Aorta (tissue), 5 donors: ENCODE results near the gene CDC14A. TPM values are rescaled to one million over a fixed set of nuclear protein-coding genes. Genes with fewer than 3 reads are reported as not detected.

ENCODE experiments used
- ATAC-seq: fragments of 200-7000 bp; cut with Tn5 transposase; one replicate; pipeline ENCODE4 v1.9.1; 2022; ENCODE audit warnings: moderate library complexity; ENCODE audit not compliant: low FRiP score
- DNase-seq, 2 donors: peaks; one replicate each; pipeline ENCODE4 v3.0.0-alpha.2; 2020
- H3K27ac ChIP-seq, 2 donors: one replicate each; pipeline ENCODE4 v1.5.1; 2013; ENCODE audit warnings: low read length in 2 of 2, mild to moderate bottlenecking in 2 of 2, moderate library complexity in 2 of 2, control low read depth in 1 of 2, inconsistent platforms in 1 of 2, low read depth in 1 of 2
- H3K27me3 ChIP-seq, 2 donors: one replicate each; pipeline ENCODE4 v1.6.1; 2013; ENCODE audit warnings: control low read depth in 1 of 2, low read length in 1 of 2, mild to moderate bottlenecking in 1 of 2, moderate library complexity in 1 of 2; ENCODE audit not compliant: insufficient read depth in 2 of 2, control insufficient read depth in 1 of 2
- H3K36me3 ChIP-seq, 2 donors: one replicate each; pipeline ENCODE4 v1.6.1; 2013; ENCODE audit warnings: control low read depth in 1 of 2, low read length in 1 of 2, mild to moderate bottlenecking in 1 of 2; ENCODE audit not compliant: insufficient read depth in 2 of 2, control insufficient read depth in 1 of 2
- H3K4me1 ChIP-seq, 2 donors: one replicate each; pipeline ENCODE4 v1.6.1; 2013; ENCODE audit warnings: low read length in 2 of 2, control low read depth in 1 of 2, mild to moderate bottlenecking in 1 of 2, moderate library complexity in 1 of 2; ENCODE audit not compliant: insufficient read depth in 2 of 2, control insufficient read depth in 1 of 2
- H3K4me3 ChIP-seq, 2 donors: one replicate each; pipeline ENCODE4 v1.5.1; 2013; ENCODE audit warnings: low read length in 2 of 2, control low read depth in 1 of 2, mild to moderate bottlenecking in 1 of 2
- H3K9me3 ChIP-seq: one replicate; pipeline ENCODE4 v1.6.1; 2013; ENCODE audit warnings: mild to moderate bottlenecking, low read length; ENCODE audit not compliant: control insufficient read depth
- WGBS, 2 donors: extraction: QIAGEN DNeasy Blood & Tissue Kit; methylation state at CpG; one replicate each; pipeline ENCODE4 v1.1.7; 2013; 5-methylcytosine and 5-hydroxymethylcytosine counted together
- intact Hi-C, 2 donors: fragments of 100-400 bp; cut with DNase I; formaldehyde crosslinking; loops; one replicate each; pipeline versions ENCODE4 v1.14.2 to v1.15.0; 2022
- polyA plus RNA-seq, 2 donors: library from polyadenylated mRNA; stranded (reverse); fragments of 200-250 nt; gene quantifications; one replicate each; pipeline ENCODE4 v1.2.3, GENCODE V29; 2013
- total RNA-seq, 2 donors: library from RNA; stranded (reverse); fragmentation: NEBNext Ultra II Directional; extraction: Animal tissue kit (Norgen Biotek cat#: 25700); gene quantifications; one replicate each; pipeline ENCODE4 v1.2.1, GENCODE V29; 2021
- donor health status: healthy with polysubstance abuse.
- donor health status: Bipolar disorder and iron deficiency.
- donor health status: DM: no; HTN: no; CAD: no.
- donor health status: DM: no; HTN: no; CAD: no.
- donor health status: DM: yes; HTN: yes; CAD: no.

CDC14A gene
- total and polyA plus RNA-seq, 4 donors, result 0.88 to 14.0 (median 5.0) TPM

DNA sequence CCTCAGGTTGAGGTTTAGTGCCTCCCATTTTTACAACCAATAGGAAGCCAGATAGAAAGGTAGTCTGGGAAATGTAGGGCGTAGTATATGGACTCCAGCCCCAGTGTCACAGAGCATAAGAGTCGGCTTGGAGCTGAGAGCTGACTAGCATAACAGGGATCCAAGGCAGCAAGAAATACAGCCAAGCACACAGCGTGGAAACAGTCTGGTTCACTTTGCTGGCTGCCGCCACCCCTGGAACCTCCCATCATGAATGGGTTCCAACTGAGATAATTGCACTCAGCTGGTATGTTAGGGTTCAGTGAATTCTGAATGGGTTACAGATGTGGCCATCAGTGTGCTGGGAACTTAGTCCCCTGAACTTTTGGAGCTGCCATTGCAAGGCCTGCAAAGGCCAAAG lies 108.9 kb downstream of the CDC14A start:
- H3K9me3 ChIP-seq, result no peaks in the 10 kb centered on the region
- no peak overlapping the region for H3K27ac ChIP-seq
- H3K36me3 ChIP-seq, result no peaks in the 10 kb centered on the region
- 51 to 56% methylated on average over 4 of the region's 4 CpGs for WGBS, 2 donors
- H3K27me3 ChIP-seq, result no peaks in the 10 kb centered on the region
- intact Hi-C loops, result loop anchor here (5.0 to 10.0 kb wide), 4 partner anchors 76 to 646 kb away; partner anchors contain the start of gene GPR88 (in 1 of the 2)
- no peak overlapping the region for H3K4me3 ChIP-seq
- peak; percentile 71 for ATAC-seq
- H3K4me1 ChIP-seq, result no peaks in the 10 kb centered on the region
- no peak for DNase-seq

DNA sequence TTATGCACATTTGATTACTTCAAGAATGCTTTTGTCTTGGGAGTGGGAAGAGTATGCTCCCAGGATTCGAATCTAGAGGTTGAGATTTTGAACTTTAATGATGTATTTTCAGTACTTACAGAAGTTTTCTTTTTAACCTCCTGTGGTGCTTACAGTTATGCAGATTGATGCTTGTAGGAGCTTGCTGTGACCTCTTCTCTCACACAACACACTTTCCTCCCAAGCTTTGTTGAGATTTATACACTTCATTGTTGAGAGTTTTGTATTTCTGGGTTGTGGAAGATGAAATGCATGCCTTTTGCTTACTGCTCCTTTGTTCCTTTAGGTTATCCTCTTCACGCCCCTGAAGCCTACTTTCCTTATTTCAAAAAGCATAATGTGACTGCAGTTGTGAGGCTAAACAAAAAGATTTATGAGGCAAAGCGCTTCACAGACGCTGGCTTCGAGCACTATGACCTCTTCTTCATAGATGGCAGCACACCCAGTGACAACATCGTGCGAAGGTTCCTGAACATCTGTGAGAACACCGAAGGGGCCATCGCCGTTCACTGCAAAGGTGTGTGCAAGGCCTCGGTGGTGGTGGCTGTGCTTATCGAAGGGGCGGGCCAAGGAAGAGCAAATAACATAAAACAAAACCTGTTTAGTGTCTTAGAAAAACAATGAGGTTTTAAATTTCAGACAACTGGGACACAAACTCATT lies 110.2 kb downstream of the CDC14A start:
- H3K36me3 ChIP-seq, result no peaks in the 10 kb centered on the region
- no peak for ATAC-seq
- DNase-seq, result no peak
- no peaks in the 10 kb centered on the region for H3K4me1 ChIP-seq
- no peak overlapping the region for H3K4me3 ChIP-seq
- WGBS, 2 donors, result 83 to 86% methylated on average over 13 of the region's 13 CpGs
- no peaks in the 10 kb centered on the region for H3K9me3 ChIP-seq
- intact Hi-C loops, result loop anchor here (2.0 to 10.0 kb wide), 5 partner anchors 75 to 648 kb away; partner anchors contain the start of gene GPR88 (in 1 of the 2)
- H3K27ac ChIP-seq, result no peak overlapping the region
- H3K27me3 ChIP-seq, result no peaks in the 10 kb centered on the region

DNA sequence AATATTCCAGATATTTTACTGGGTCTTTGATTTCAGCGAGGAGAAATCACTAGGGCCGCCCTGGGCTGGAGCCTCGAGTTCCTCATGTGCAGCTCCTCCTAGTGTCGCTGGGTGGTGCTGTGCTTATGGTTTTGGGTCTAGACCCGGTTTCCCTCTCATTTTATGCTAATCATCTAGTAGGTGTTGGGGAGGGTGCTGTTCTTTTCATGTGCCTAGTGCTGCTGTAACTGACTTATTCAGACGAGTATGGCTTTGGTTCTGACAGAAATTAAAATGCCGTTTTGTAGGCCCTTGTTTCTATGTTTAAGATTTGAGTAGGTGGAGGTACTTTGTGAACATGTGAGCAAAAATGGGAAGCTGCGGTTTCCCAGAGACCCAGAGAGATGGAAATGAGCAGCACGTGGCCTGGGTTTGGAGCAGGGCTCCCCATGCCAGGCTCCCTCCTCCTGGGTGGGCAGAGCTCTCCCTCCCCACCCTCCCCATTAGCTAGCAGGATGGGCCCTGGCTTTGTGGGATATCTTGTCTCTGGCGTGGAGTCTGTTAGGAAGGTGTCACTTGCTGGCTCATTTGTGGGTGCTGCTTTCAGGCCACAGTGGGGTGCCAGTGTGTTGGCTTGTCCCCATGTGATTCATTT lies 111.6 kb downstream of the CDC14A start:
- peak; percentile 84 for ATAC-seq
- intact Hi-C loops, result loop anchor here (2.0 to 10.0 kb wide), 5 partner anchors 73 to 649 kb away; partner anchors contain the start of gene GPR88 (in 1 of the 2)
- Histone ChIP-seq H3K27ac (no peak overlapping the region), H3K4me1 (no peaks in the 10 kb centered on the region), H3K9me3 (no peaks in the 10 kb centered on the region), H3K27me3 (no peaks in the 10 kb centered on the region), H3K4me3 (no peak overlapping the region), H3K36me3 (no peaks in the 10 kb centered on the region)
- peak; percentile 72 to 78 for DNase-seq
- WGBS, 2 donors, result 22 to 23% methylated on average over 10 of the region's 10 CpGs

DNA sequence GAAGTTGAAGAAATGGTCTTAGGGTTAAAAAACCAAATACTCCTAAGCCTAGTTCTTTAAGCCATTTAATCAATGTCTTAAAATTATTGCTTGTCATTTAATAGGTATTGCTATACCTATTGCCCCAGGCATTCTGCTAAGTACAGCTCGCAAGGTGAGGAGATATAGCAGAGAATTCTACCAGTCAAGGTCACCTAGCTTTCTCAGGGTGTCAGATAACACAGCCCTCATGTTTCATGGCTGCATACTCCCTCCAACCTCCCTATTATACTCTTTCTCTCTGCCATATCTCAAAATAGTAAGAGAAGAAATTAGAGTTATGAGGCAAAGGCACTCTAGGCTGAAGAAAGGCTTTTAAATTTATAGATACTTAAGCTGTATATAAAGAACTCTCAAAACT lies 117.3 kb downstream of the CDC14A start:
- no peak for ATAC-seq
- Histone ChIP-seq H3K4me3 (no peak overlapping the region), H3K4me1 (no peaks in the 10 kb centered on the region), H3K27ac (no peak overlapping the region), H3K9me3 (no peaks in the 10 kb centered on the region), H3K27me3 (no peaks in the 10 kb centered on the region), H3K36me3 (no peaks in the 10 kb centered on the region)
- WGBS, 2 donors, result 93 to 99% methylated on average over 1 of the region's 1 CpG
- no peak for DNase-seq
- intact Hi-C loops, result loop anchor here in 1 of 2 donors (10.0 kb wide), 1 partner anchor 655 kb away; no protein-coding TSS in a partner anchor

DNA sequence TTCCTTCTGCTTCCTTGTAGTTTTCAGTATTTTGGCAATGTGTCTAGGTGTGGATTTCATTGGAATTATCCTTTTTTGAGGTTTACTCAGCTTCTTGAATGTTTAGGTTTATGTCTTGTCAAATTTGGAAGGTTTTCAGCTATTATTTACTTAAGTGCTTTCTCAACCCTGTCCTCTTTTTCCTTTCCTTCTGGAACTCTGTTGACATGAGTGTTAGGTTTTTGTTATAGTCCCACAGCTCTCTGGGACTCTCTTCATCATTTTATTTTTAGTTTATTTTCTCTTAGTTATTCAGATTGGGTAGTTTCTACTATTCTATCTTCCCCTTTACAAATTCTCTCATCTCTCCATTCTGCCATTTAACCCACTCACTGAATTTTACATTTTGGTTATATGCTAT lies 122.5 kb downstream of the CDC14A start:
- Histone ChIP-seq H3K9me3 (no peaks in the 10 kb centered on the region), H3K27me3 (no peaks in the 10 kb centered on the region), H3K4me3 (no peak overlapping the region), H3K4me1 (no peaks in the 10 kb centered on the region), H3K27ac (no peak overlapping the region), H3K36me3 (no peaks in the 10 kb centered on the region)
- intact Hi-C loops, result no loop called here
- no peak for DNase-seq
- ATAC-seq, result no peak

DNA sequence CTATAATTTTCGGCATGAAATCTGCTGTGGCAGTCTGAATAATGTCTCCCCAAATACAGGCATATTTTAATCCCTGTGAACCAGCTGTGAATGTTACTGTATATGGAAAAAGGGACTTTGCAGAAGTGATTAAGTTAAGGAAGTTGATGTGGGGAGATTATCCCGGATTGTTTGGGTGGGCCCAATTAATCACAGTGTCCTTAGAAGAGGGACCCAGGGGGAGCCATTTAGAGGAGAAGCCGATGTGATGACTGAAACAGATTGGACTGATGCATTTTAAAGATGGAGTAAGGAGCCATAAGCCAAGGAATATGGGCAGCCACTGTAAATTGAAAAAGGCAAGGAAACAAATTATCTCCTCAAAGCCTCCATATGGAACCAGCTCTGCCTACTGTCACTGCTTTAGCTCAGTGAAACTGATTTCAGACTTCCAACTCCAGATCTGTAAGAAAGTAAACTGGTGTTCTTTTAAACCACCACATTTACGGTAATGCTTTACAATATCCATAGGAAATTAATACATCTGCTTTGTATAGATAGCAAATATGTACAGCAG lies 124.5 kb downstream of the CDC14A start:
- H3K36me3 ChIP-seq, result no peaks in the 10 kb centered on the region
- H3K4me3 ChIP-seq, result no peak overlapping the region
- H3K4me1 ChIP-seq, result no peaks in the 10 kb centered on the region
- ATAC-seq (no peak), DNase-seq (no peak)
- intact Hi-C loops, result no loop called here
- H3K9me3 ChIP-seq, result no peaks in the 10 kb centered on the region
- H3K27ac ChIP-seq, result no peak overlapping the region
- 93% methylated on average over 4 of the region's 4 CpGs for WGBS, 2 donors
- no peaks in the 10 kb centered on the region for H3K27me3 ChIP-seq

DNA sequence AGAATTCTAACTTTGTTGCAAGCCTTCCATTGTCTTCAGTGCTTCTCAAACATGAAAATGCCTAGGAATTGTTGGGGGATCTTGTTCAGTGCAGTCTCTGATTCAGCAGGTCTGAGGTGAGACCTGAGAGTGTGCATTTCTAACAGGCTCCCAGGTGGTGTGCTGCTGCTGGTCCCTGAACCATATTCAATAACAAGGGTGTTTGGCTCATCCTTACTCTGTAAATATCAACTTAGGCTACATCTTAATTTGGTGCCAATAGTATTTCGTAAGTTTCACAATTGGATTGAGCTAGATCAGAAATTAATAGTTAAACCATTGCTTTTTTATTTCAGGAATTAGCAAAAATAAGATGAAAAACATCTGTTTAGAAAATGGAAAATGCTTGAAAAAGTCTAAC lies 126.5 kb downstream of the CDC14A start:
- Histone ChIP-seq H3K4me3 (no peak overlapping the region), H3K27ac (no peak overlapping the region), H3K27me3 (no peaks in the 10 kb centered on the region), H3K9me3 (no peaks in the 10 kb centered on the region), H3K4me1 (no peaks in the 10 kb centered on the region), H3K36me3 (no peaks in the 10 kb centered on the region)
- ATAC-seq (no peak), DNase-seq (no peak)
- WGBS, 2 donors, result 94 to 98% methylated on average over 1 of the region's 1 CpG
- intact Hi-C loops, result no loop called here

DNA sequence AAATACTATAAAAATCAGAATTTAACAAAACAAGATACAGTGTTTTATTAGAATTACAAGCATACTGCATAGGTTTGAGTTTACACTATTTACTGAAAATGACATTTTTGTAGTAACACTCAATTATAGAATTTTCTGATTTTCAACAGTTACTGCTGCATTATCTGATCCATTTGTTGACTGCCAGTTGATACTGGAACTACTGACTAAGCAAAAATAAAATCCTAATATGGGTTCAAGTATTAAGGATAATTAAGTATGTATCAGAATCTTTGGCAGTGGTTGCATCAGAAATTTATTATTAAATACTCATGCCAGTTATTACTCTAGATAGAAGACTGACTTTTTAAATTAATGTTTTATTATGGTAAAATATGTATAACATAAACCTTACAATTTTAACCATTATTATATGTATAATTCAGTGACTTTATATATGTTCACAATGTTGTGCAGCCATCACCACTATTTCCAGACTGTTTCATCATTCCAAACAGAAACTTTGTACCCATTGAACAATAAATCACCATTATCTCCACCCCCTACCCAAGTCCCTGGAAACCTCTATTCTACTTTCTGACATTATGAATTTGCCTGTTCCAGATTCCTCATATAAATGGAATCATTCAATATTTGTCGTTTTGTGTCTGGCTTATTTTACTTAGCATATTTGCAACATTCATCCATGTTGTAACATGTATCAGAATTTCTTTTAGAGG lies 127.5 kb downstream of the CDC14A start:
- ATAC-seq (no peak), DNase-seq (no peak)
- no peaks in the 10 kb centered on the region for H3K27me3 ChIP-seq
- no peak overlapping the region for H3K4me3 ChIP-seq
- H3K9me3 ChIP-seq, result no peaks in the 10 kb centered on the region
- H3K36me3 ChIP-seq, result no peaks in the 10 kb centered on the region
- no peak overlapping the region for H3K27ac ChIP-seq
- intact Hi-C loops, result no loop called here
- WGBS, 2 donors, result 95% methylated on average over 1 of the region's 1 CpG
- no peaks in the 10 kb centered on the region for H3K4me1 ChIP-seq
